GM10266 (cell line): Measurements from ENCODE around the gene CUBN.

Experiments used
- DNase-seq: peaks from one replicate; pipeline ENCODE4 v3.0.0; 2012; ENCODE audit errors: extremely low spot score
- TF ChIP-seq, protein P1 (sequence below): IDR thresholded peaks from 2 replicates; pipeline ENCODE4 v1.5.1; 2012; ENCODE audit warnings: mild to moderate bottlenecking, low read depth; ENCODE audit not compliant: control insufficient read depth, insufficient read depth; ENCODE audit errors: missing control alignments

Gene CUBN

DNA sequence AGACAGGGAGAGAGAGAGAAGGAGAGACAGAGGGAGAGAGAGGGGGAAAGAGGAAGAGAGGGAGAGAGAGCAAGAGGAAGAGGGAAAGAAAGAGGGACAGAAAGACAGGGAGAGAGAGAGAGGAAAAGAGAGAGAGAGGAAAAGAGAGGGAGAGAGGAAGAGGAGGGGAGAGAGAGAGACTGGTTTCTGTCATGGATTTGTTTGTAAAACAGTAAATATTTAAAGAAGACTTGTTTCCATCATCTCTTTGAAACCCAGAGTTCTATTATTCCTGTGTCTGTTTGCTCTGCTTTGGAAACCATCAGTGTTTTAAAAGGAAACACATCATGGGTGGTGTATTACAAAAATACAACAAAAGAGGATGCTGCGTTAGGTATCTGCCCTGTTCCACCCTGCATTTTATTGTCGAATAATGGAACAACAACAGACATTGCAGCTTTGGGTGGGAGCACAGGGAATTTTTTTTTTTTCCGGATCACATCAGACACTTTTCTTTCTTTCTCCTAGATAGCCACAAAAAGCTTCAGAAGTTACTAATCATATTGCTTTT, 161.7 kb downstream of the CUBN start:
- TF ChIP-seq, protein P1, sequence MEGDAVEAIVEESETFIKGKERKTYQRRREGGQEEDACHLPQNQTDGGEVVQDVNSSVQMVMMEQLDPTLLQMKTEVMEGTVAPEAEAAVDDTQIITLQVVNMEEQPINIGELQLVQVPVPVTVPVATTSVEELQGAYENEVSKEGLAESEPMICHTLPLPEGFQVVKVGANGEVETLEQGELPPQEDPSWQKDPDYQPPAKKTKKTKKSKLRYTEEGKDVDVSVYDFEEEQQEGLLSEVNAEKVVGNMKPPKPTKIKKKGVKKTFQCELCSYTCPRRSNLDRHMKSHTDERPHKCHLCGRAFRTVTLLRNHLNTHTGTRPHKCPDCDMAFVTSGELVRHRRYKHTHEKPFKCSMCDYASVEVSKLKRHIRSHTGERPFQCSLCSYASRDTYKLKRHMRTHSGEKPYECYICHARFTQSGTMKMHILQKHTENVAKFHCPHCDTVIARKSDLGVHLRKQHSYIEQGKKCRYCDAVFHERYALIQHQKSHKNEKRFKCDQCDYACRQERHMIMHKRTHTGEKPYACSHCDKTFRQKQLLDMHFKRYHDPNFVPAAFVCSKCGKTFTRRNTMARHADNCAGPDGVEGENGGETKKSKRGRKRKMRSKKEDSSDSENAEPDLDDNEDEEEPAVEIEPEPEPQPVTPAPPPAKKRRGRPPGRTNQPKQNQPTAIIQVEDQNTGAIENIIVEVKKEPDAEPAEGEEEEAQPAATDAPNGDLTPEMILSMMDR, result no peak
- no peak for DNase-seq

DNA sequence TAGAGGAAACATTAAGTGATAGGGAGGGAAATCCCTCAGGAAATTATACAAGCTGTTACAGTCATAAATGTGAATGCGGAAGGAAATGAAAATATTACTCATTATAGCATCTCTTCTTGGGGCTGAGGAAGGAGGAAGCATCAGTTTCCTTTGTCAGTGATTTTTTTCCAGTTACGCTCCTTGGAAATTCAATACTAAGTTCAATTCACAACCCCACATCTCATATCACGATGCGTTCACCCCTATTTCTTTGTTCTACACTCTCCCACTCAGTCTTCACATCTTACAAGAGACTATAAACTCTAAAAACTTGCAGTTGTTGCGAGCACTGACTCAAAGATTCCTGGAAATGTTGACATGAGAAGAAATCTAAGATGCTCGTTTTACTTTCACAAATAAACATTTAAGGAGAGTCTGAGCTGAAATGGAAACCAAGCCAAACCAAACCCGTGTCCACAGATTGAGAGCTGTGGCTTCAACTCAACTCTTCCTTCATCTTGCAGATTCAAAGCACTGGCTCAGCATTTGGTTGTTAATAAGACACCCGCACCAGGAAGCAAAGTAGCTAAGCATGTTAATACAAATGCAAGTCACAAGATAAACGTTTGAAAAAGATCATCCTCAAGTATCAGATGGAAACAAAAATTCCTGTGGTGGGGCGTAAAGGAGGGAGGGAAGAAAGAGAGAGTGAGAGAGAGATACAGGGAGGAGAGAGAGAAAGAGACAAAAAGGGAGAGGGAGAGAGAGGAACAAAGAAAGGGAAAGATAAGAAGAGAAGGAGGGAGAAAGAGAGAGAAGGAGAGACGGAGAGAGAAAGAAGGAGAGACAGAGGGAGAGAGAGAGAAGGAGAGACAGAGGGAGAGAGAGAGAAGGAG, 162.4 kb downstream of the CUBN start:
- TF ChIP-seq, protein P1, result no peak
- no peak for DNase-seq

DNA sequence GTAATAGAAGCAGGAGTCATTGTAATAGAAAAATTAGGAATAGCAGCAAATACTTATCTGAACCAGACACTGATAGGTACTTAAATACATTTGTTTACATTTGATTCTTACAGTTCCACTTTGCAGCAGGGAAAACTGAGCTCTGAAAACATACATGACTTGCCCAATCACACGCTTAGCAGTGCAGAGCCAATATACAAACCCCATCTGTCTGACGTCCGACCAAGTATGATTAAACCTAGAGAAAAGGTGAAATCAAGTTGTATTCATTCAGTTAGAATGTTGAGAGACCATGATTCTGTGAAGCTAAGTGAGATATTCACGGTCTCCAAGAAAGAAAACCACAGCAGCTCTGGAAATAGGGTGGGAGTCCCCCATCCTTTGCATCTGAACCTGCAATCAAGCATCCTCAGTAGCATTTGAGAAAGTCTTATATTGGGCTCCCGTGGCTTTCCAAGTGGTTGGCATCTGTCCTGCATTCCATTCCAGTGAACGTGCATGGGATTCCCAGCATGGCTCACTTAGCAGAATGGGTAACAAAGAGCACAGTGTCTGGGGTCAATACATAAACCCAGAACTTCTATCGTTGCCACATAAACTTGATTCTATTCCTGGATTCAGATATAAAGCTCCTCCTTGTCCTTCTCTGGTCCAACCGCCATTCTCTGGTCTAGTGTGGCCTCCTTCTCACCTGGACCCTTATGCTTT, 163.7 kb downstream of the CUBN start:
- TF ChIP-seq, protein P1, result no peak
- no peak for DNase-seq

DNA sequence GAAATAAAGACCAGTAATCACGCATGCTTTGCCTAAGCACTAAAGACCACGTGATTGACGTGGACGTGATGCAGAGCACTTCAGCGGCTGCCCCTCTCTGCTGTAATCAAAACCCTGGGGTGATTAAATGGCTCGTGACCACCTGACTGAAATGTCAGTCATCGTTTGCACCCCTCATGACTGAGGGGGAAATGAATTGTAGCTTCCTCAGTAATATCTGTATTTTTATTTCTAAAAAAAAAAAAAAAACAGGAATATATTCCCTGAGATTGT, 164.3 kb downstream of the CUBN start:
- no peak for DNase-seq
- TF ChIP-seq, protein P1, result no peak

DNA sequence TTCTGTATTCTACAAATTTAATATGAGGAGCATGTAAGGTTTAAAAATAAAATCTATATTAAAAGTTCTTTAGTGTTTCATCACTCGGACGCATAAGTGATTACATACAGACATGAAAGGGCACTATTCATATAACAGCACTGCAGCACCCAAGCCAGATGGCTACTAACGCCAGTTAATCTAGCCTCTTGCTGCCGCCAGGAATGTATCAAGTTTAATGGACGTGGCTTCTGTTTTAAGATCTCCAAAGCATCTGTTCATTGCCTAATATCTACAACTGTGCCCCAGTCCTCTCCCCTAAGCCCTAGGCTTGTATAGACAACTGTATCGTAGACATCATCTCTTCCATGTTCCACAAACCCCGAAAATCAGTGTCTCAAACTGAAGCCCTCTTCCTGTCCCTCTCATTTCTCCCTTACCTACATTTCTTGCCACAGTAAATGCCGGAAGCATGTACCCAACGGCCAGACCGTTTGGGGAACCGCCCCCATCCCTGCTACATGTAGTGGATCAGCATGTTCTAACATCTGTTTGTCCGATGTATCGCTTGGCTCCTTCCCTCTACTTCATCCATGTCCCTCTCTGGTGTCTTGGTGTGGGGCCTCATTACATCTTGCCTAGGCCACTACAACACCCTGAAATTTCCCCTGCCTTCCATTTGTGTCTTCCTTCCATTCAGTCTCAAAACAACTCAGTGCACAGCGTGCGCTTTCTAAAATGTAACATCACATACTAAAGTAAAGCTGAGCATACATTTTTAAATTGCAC, 164.9 kb downstream of the CUBN start:
- TF ChIP-seq, protein P1, result no peak
- DNase-seq, result no peak

DNA sequence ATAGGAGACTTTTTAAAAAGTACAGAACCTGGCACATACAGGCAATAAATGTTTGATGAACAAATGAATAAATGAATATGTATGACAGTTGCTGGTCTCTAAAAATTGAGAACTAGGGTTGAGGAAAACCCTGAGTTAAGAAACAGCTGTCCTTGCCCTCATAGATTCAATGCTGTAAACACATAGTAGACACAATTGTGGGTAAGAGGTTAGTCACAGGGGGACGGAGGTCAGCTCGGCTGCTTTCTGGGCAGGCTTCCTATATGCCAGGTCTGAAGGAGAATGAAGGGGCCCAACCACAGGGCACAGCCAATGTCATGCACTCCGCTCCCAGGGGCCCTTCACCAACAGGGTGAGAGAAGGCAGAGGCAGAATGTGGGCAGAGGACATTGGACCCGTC, 169.1 kb downstream of the CUBN start:
- TF ChIP-seq, protein P1, result no peak

More for the DNA sequence above, 169.1 kb downstream of the CUBN start:
- no peak for DNase-seq
